Kidney (tissue), 14 donors: Measurements from ENCODE around the gene NLK. TPM values are rescaled to one million over a fixed set of nuclear protein-coding genes. Genes with fewer than 3 reads are reported as not detected.

Experiments used
- DNase-seq, 5 donors: peaks; one replicate each; pipeline ENCODE4 v3.0.0-alpha.2; 2013 to 2020
- FAIRE-seq: peaks from 2 replicates; lab custom pipeline; 2012; peaks lifted over from hg19 to GRCh38; lab: Jason Lieb, UNC
- H3K27ac ChIP-seq, 2 donors: one replicate each; pipeline ENCODE4 v1.7.0; 2013; ENCODE audit warnings: low read depth in 2 of 2, low read length in 2 of 2, inconsistent platforms in 1 of 2
- H3K27me3 ChIP-seq: one replicate; pipeline ENCODE4 v1.7.1; 2013; ENCODE audit warnings: low read length, inconsistent platforms; ENCODE audit not compliant: control insufficient read depth, insufficient read depth
- H3K36me3 ChIP-seq, 3 donors: one replicate each; pipeline versions ENCODE4 v1.7.0 to v1.7.1; 2013; ENCODE audit warnings: low read length in 3 of 3, control low read depth in 1 of 3, inconsistent platforms in 1 of 3; ENCODE audit not compliant: insufficient read depth in 3 of 3, control insufficient read depth in 2 of 3
- H3K4me1 ChIP-seq, 3 donors: one replicate each; pipeline versions ENCODE4 v1.7.0 to v1.7.1; 2013; ENCODE audit warnings: low read length in 3 of 3, inconsistent platforms in 1 of 3, low read depth in 1 of 3; ENCODE audit not compliant: control insufficient read depth in 2 of 3, insufficient read depth in 2 of 3
- H3K4me3 ChIP-seq, 3 donors: one replicate each; pipeline versions ENCODE4 v1.7.0 to v1.8.1; 2013; ENCODE audit warnings: low read length in 3 of 3, control low read depth in 1 of 3, inconsistent platforms in 1 of 3
- H3K9ac ChIP-seq, 3 donors: one replicate each; pipeline versions ENCODE4 v1.7.0 to v1.7.1; 2013; ENCODE audit warnings: low read length in 3 of 3, control low read depth in 1 of 3, inconsistent platforms in 1 of 3
- H3K9me3 ChIP-seq, 3 donors: one replicate each; pipeline versions ENCODE4 v1.7.0 to v1.7.1; 2013; ENCODE audit warnings: low read length in 3 of 3, control low read depth in 1 of 3, inconsistent platforms in 1 of 3; ENCODE audit not compliant: control insufficient read depth in 2 of 3, insufficient read depth in 1 of 3
- CTCF ChIP-seq: IDR thresholded peaks from 3 replicates; pipeline ENCODE4 v1.5.1; 2012; ENCODE audit warnings: mild to moderate bottlenecking, moderate library complexity, borderline replicate concordance; ENCODE audit not compliant: insufficient read depth; ENCODE audit errors: extremely low read depth
- intact Hi-C: fragments of 100-400 bp; cut with DNase I; formaldehyde crosslinking; loops from one replicate; pipeline ENCODE4 v1.11.1; 2022
- polyA plus RNA-seq: library from polyadenylated mRNA; stranded (reverse); fragments of 350-450 nt; fragmentation: Illumina TruSeq; extraction: RNeasy Lipid Tissue Mini Kit (QIAGEN cat#74804); gene quantifications from one replicate; pipeline ENCODE4 v1.2.3, GENCODE V29; 2014; ENCODE audit warnings: low read depth, low replicate concordance; ENCODE audit not compliant: insufficient read depth
- total RNA-seq: library from RNA; stranded (reverse); fragmentation: NEBNext Ultra II Directional; extraction: Animal tissue kit (Norgen Biotek cat#: 25700); gene quantifications from one replicate; pipeline ENCODE4 v1.2.1, GENCODE V29; 2021
- donor health status: control.
- donor health status: control.
- donor health status: control.
- donor health status: control.
- donor health status: control.
- donor health status: DM: yes; HTN: yes; CAD: no.
- donor health status: Normal renal cell carcinoma (clear cell type).

NLK gene
- total and polyA plus RNA-seq, 2 donors from 2014 or later: 20.2 to 31.3 TPM

GRCh38 chr17:28225271-28225670 is 182.8 kb downstream of the NLK start:
- Histone ChIP-seq H3K4me3 (no peak overlapping the region), H3K36me3 (no peaks in the 10 kb centered on the region), H3K9ac (no peak overlapping the region), H3K9me3 (no peaks in the 10 kb centered on the region), H3K27ac (no peak overlapping the region), H3K27me3 (peaks cover 2% of the 10 kb centered on the region), H3K4me1 (peaks cover 0 to 12% (median 3%) of the 10 kb centered on the region in 3 donors)
- intact Hi-C loops: no loop called here
- FAIRE-seq (no peak), DNase-seq (peak in 1 of 5 donors; percentile 38)
- no peak for TF ChIP-seq CTCF

- TF ChIP-seq CTCF: no peak
- Histone ChIP-seq H3K9me3 (no peaks in the 10 kb centered on the region), H3K27me3 (peaks cover 2% of the 10 kb centered on the region), H3K9ac (no peak overlapping the region), H3K27ac (no peak overlapping the region), H3K4me3 (no peak overlapping the region), H3K36me3 (no peaks in the 10 kb centered on the region), H3K4me1 (peaks cover 0 to 12% (median 3%) of the 10 kb centered on the region in 3 donors)
- intact Hi-C loops: no loop called here
- no peak for FAIRE-seq
- peak in 1 of 5 donors; percentile 22 for DNase-seq
These were observed 183.4 kb downstream of the NLK start for GRCh38 chr17:28225867-28226266.

- TF ChIP-seq CTCF: no peak
- no peak for FAIRE-seq
- no peak overlapping the region for H3K27ac ChIP-seq
- peaks cover 0 to 12% (median 3%) of the 10 kb centered on the region in 3 donors for H3K4me1 ChIP-seq
- peaks cover 2% of the 10 kb centered on the region for H3K27me3 ChIP-seq
- H3K9ac ChIP-seq: no peak overlapping the region
- H3K9me3 ChIP-seq: no peaks in the 10 kb centered on the region
- DNase-seq: peak in 2 of 5 donors; percentile 55 to 75
- peak overlapping the region in 2 of 3 donors; percentile 37 to 67 for H3K4me3 ChIP-seq
- intact Hi-C loops: no loop called here
- no peaks in the 10 kb centered on the region for H3K36me3 ChIP-seq
These were observed 184.3 kb downstream of the NLK start for GRCh38 chr17:28226563-28227315.
